SJCRH30 (cell line): ENCODE measurements around the gene SYNE3. TPM values are rescaled to one million over a fixed set of nuclear protein-coding genes. Genes with fewer than 3 reads are reported as not detected.

ENCODE experiments used
- total RNA-seq: library from RNA; depleted of rRNA; stranded (reverse); fragments of >200 nt; shearing (Covaris generic); gene quantifications from 2 replicates; pipeline ENCODE4 v1.2.3, GENCODE V29; 2014; rRNA removed

Gene SYNE3
- total RNA-seq, 1 experiment from 2014 or later: 34.5 TPM

Other genes starting within 250 kb of the SYNE3 start
- gene CLMN, start 196.7 kb downstream of the SYNE3 start, total RNA-seq: 24.7 and 29.0 TPM in 2 replicates
- 130 and 132 TPM in 2 replicates for gene GLRX5, start 18.4 kb upstream of the SYNE3 start, total RNA-seq
- gene TCL1B, start 169.8 kb upstream of the SYNE3 start, total RNA-seq: not detected in 2 replicates
- not detected in 2 replicates for gene TCL1A, start 197.5 kb upstream of the SYNE3 start, total RNA-seq